Esophagus muscularis mucosa (tissue), 4 donors: ENCODE measurements around the gene KDM3B.

ENCODE experiments used
- CTCF ChIP-seq, 3 experiments: fragments of 200-600 bp in 2 of 3; fragments of 450-650 bp in 1 of 3; sonication (generic) in 2 of 3; IDR thresholded peaks; one replicate each; pipeline ENCODE4 v1.5.1; 2017 to 2019; ENCODE audit warnings: antibody characterized with exemption in 3 of 3, mild to moderate bottlenecking in 2 of 3, moderate library complexity in 1 of 3
- EP300 ChIP-seq: sonication (generic); formaldehyde crosslinking; IDR thresholded peaks from one replicate; pipeline ENCODE4 v1.6.1; 2017; ENCODE audit warnings: antibody characterized with exemption
- POLR2A ChIP-seq: fragments of 450-650 bp; IDR thresholded peaks from one replicate; pipeline ENCODE4 v1.6.1; 2017; ENCODE audit warnings: antibody characterized with exemption, moderate library complexity, mild to moderate bottlenecking, low read depth

GRCh38 chr5:138349852-138350562 lies 2.5 kb upstream of the KDM3B start:
- TF ChIP-seq EP300 (no peak), POLR2A (no peak), CTCF (IDR thresholded peaks at IDR 0.05) (no peak)
